HepG2 (cell line): ENCODE results near the gene STK17A. TPM values are rescaled to one million over a fixed set of nuclear protein-coding genes. Genes with fewer than 3 reads are reported as not detected.

ENCODE experiments used
- ATAC-seq: fragments of 200-7000 bp; cut with Tn5 transposase; 3 replicates; pipeline ENCODE4 v1.9.1; 2020; ENCODE audit warnings: mild to moderate bottlenecking, moderate library complexity
- BruUV-seq: library from RNA; stranded (reverse); fragments of 400-500 nt; replicated peaks from 2 replicates; lab custom pipeline; 2021; lab: Mats Ljungman, UMichigan
- CTCF ChIA-PET: fragments of 300-600 bp; formaldehyde crosslinking; extraction: SDS; loops from one replicate; lab custom pipeline; 2021; ENCODE audit warnings: low total read pairs, inconsistent platforms, low intra/inter-chr PET ratio; lab: Yijun Ruan, JAX
- POLR2A ChIA-PET: fragments of 350-600 bp; sonication (Branson Sonifier 250); formaldehyde crosslinking; loops from one replicate; lab custom pipeline; 2020; ENCODE audit warnings: antibody characterized with exemption, inconsistent platforms; lab: Yijun Ruan, JAX
- DNase-seq: peaks from one replicate; pipeline ENCODE4 v3.0.0-alpha.2; 2015; ENCODE audit warnings: low spot score
- FAIRE-seq: peaks from 3 replicates; lab custom pipeline; 2011; peaks lifted over from hg19 to GRCh38; lab: Jason Lieb, UNC
- H2AFZ ChIP-seq: one replicate; pipeline ENCODE4 v1.6.1; 2011; ENCODE audit warnings: low read length, inconsistent platforms
- H3K27ac ChIP-seq: fragments of 300-600 bp; 3 replicates; pipeline ENCODE4 v1.8.0; 2011; ENCODE audit warnings: mixed run types, mild to moderate bottlenecking, mixed read lengths, low read length, inconsistent platforms; ENCODE audit not compliant: insufficient read depth; ENCODE audit errors: extremely low read length
- H3K27me3 ChIP-seq, 2 experiments: fragments of 200-600 bp in 1 of 2; 2 replicates in 1 of 2; 3 replicates in 1 of 2; pipeline versions ENCODE4 v1.6.0 to v1.8.0; 2011; ENCODE audit warnings: low read length in 2 of 2, mild to moderate bottlenecking in 2 of 2, moderate library complexity in 2 of 2, inconsistent platforms in 1 of 2; ENCODE audit not compliant: insufficient read depth in 2 of 2, control insufficient read depth in 1 of 2
- H3K36me3 ChIP-seq, 2 experiments: fragments of 200-600 bp in 1 of 2; replicated peaks in 1 of 2; 2 replicates in 1 of 2; 3 replicates in 1 of 2; pipeline versions ENCODE4 v1.5.1 to v1.8.0; 2011; ENCODE audit warnings: low read length in 2 of 2, inconsistent platforms in 1 of 2; ENCODE audit not compliant: insufficient read depth in 2 of 2, control insufficient read depth in 1 of 2
- H3K4me1 ChIP-seq: 2 replicates; pipeline ENCODE4 v1.5.1; 2012; ENCODE audit warnings: low read length, inconsistent platforms; ENCODE audit not compliant: insufficient read depth
- H3K4me2 ChIP-seq: 2 replicates; pipeline ENCODE4 v1.6.0; 2011; ENCODE audit warnings: low read depth, low read length, inconsistent platforms
- H3K4me3 ChIP-seq, 3 experiments: fragments of 200-600 bp in 1 of 3; sonication (generic), shearing (Covaris generic) in 1 of 3; replicated peaks in 1 of 3; 2 replicates each; pipeline ENCODE4 v1.5.1; 2011 to 2016; ENCODE audit warnings: low read length in 3 of 3, inconsistent platforms in 2 of 3, low read depth in 2 of 3, mild to moderate bottlenecking in 2 of 3, control low read depth in 1 of 3, mixed read lengths in 1 of 3; ENCODE audit not compliant: insufficient read depth in 1 of 3
- H3K79me2 ChIP-seq: one replicate; pipeline ENCODE4 v1.6.1; 2011; ENCODE audit warnings: low read length, inconsistent platforms; ENCODE audit not compliant: insufficient read depth
- H3K9ac ChIP-seq: 2 replicates; pipeline ENCODE4 v1.6.0; 2011; ENCODE audit warnings: mild to moderate bottlenecking, low read depth, low read length, inconsistent platforms; ENCODE audit not compliant: insufficient read depth
- H3K9me3 ChIP-seq: 2 replicates; pipeline ENCODE4 v1.5.1; 2012; ENCODE audit warnings: mild to moderate bottlenecking, low read length
- H4K20me1 ChIP-seq: 2 replicates; pipeline ENCODE4 v1.6.0; 2011; ENCODE audit warnings: inconsistent platforms, mild to moderate bottlenecking, low read length, moderate library complexity; ENCODE audit not compliant: insufficient read depth
- ADNP ChIP-seq: sonication (generic); formaldehyde crosslinking; IDR thresholded peaks from 2 replicates; pipeline ENCODE4 v1.4.0; 2020; ENCODE audit warnings: missing genetic modification reagents
- BCL3 ChIP-seq: sonication (generic); formaldehyde crosslinking; IDR thresholded peaks from 2 replicates; pipeline ENCODE4 v1.5.1; 2020; ENCODE audit warnings: mild to moderate bottlenecking, missing genetic modification reagents, moderate library complexity
- CBX5 ChIP-seq: sonication (generic); formaldehyde crosslinking; IDR thresholded peaks from 2 replicates; pipeline ENCODE4 v1.4.0; 2020; ENCODE audit warnings: missing genetic modification reagents, borderline replicate concordance
- CEBPB ChIP-seq: IDR thresholded peaks from 2 replicates; pipeline ENCODE4 v1.6.1; 2011; ENCODE audit warnings: low read depth, low read length, improper control_type of control experiment, borderline replicate concordance
- FOXP4 ChIP-seq: sonication (generic); formaldehyde crosslinking; IDR thresholded peaks from 2 replicates; pipeline ENCODE4 v1.4.0; 2020; ENCODE audit warnings: missing genetic modification reagents
- MAFF ChIP-seq: IDR thresholded peaks from 2 replicates; pipeline ENCODE4 v1.6.1; 2011; ENCODE audit warnings: low read depth, low read length, improper control_type of control experiment
- MYNN ChIP-seq: sonication (generic); formaldehyde crosslinking; IDR thresholded peaks from 2 replicates; pipeline ENCODE4 v1.4.0; 2020; ENCODE audit warnings: mild to moderate bottlenecking, low read depth, missing genetic modification reagents
- NAIF1 ChIP-seq: sonication (generic); formaldehyde crosslinking; IDR thresholded peaks from 2 replicates; pipeline ENCODE4 v1.5.0; 2020; ENCODE audit warnings: mild to moderate bottlenecking, missing genetic modification reagents, borderline replicate concordance
- TEAD2 ChIP-seq: sonication (generic); formaldehyde crosslinking; IDR thresholded peaks from 2 replicates; pipeline ENCODE4 v1.9.0; 2021; ENCODE audit warnings: missing genetic modification reagents
- WIZ ChIP-seq: sonication (generic); formaldehyde crosslinking; IDR thresholded peaks from 2 replicates; pipeline ENCODE4 v1.5.1; 2020; ENCODE audit warnings: mild to moderate bottlenecking, missing genetic modification reagents
- YEATS4 ChIP-seq: sonication (generic); formaldehyde crosslinking; IDR thresholded peaks from 2 replicates; pipeline ENCODE4 v1.4.0; 2020; ENCODE audit warnings: missing genetic modification reagents, borderline replicate concordance
- ZNF317 ChIP-seq: sonication (generic); formaldehyde crosslinking; IDR thresholded peaks from 2 replicates; pipeline ENCODE4 v1.5.0; 2020; ENCODE audit warnings: mild to moderate bottlenecking, missing genetic modification reagents
- ZNF383 ChIP-seq: sonication (generic); formaldehyde crosslinking; IDR thresholded peaks from 2 replicates; pipeline ENCODE4 v1.4.0; 2020; ENCODE audit warnings: missing genetic modification reagents, mild to moderate bottlenecking, borderline replicate concordance
- ZNF746 ChIP-seq: sonication (generic); formaldehyde crosslinking; IDR thresholded peaks from 2 replicates; pipeline ENCODE4 v1.8.0; 2022; ENCODE audit warnings: mild to moderate bottlenecking, missing genetic modification reagents
- WGBS: methylation state at CpG from one replicate; pipeline ENCODE4 v1.1.6; 2017; ENCODE audit warnings: low lambda C conversion rate; 5-methylcytosine and 5-hydroxymethylcytosine counted together
- in situ Hi-C: cut with HindIII; loops from 2 replicates; pipeline ENCODE4 v1.10.0; 2017; ENCODE audit warnings: low pct_unique_long_range_greater_than_20kb; ENCODE audit not compliant: extremely low pct_ligation_motif_present
- intact Hi-C: fragments of 100-400 bp; cut with micrococcal nuclease; formaldehyde crosslinking; loops from one replicate; pipeline ENCODE4 v1.10.0; 2022; ENCODE audit not compliant: unreplicated experiment
- polyA plus RNA-seq, 8 experiments: library from polyadenylated mRNA; depleted of rRNA in 3 of 8; stranded (reverse) in 7 of 8; unstranded in 1 of 8; fragments of >200 nt; fragmentation: Illumina TruSeq in 4 of 8; extraction: Trizol in 4 of 8; gene quantifications; 2 replicates each; pipeline versions ENCODE4 v1.2.1 to v1.2.3, GENCODE V29; 2011 to 2016; ENCODE audit warnings: low read depth in 4 of 8, missing spikeins in 1 of 8, mixed read lengths in 1 of 8; ENCODE audit not compliant: insufficient read depth in 1 of 8
- total RNA-seq, 5 experiments: library from RNA; depleted of rRNA; stranded (reverse); fragments of >200 nt; fragmentation: Illumina TruSeq; extraction: Trizol; gene quantifications; 2 replicates each; pipeline ENCODE4 v1.2.3, GENCODE V29; 2016; ENCODE audit warnings: low read depth in 1 of 5

The STK17A gene
- total and polyA plus RNA-seq, 2 of the 13 experiments (the other 11 are each of a cell fraction or from before 2014, with no cell fraction given), result 18.6 to 24.3 TPM

GRCh38 chr7:43616977-43617376 is 34.1 kb downstream of the STK17A start:
- Histone ChIP-seq H3K9me3 (no peaks in the 10 kb centered on the region), H3K27me3 (no peaks in the 10 kb centered on the region), H3K79me2 (peaks cover 6% of the 10 kb centered on the region), H3K36me3 (peaks cover 16 to 73% of the 10 kb centered on the region in 2 experiments), H3K9ac (no peak overlapping the region), H3K27ac (no peak overlapping the region), H4K20me1 (0 out of 2 replicates have a peak, but pooled peaks cover 4% of the 10 kb centered on the region), H2AFZ (no peak overlapping the region), H3K4me2 (no peak overlapping the region), H3K4me3 (no peak overlapping the region), H3K4me1 (no peaks in the 10 kb centered on the region)
- FAIRE-seq (no peak), DNase-seq (no peak), ATAC-seq (no peak)
- ChIA-PET CTCF (no interaction called here), POLR2A (interaction anchor here (1.0 kb wide), 1 partner anchor 34 kb away, joined by 3 read pairs; the partner anchor contains the start of gene STK17A)
- in situ Hi-C loops (no loop called here), intact Hi-C loops (no loop called here)
- 98% methylated on average over 4 of the region's 4 CpGs for WGBS
- TF ChIP-seq MAFF, result no peak
- TF ChIP-seq ZNF746 (CRISPR knock-in tag), result no peak
- TF ChIP-seq TEAD2 (CRISPR knock-in tag), result no peak
- TF ChIP-seq CBX5 (CRISPR knock-in tag), result no peak
- no peak for TF ChIP-seq MYNN (CRISPR knock-in tag)
- no peak for TF ChIP-seq NAIF1 (CRISPR knock-in tag)
- TF ChIP-seq ADNP (CRISPR knock-in tag), result no peak
- TF ChIP-seq FOXP4, result no peak
- TF ChIP-seq ZNF317 (CRISPR knock-in tag), result no peak
- TF ChIP-seq CEBPB, result no peak
- no peak for TF ChIP-seq ZNF383 (CRISPR knock-in tag)
- no peak for TF ChIP-seq WIZ (CRISPR knock-in tag)
- TF ChIP-seq BCL3, result no peak
- no peak for TF ChIP-seq YEATS4 (CRISPR knock-in tag)
- no TSS peak for BruUV-seq
